T-helper 2 cell (primary cell): Measurements from ENCODE around the gene NDUFAF5.
"Not testable (repeated sequence)": the region's sequence is repeated elsewhere in the genome, so short reads cannot be mapped to it uniquely, and the experiment has no call there.

Experiments
- DNase-seq, 5 experiments: peaks; one replicate each; pipeline versions ENCODE4 v3.0.0 to v3.0.0-alpha.2; 2012 to 2022
- total RNA-seq, 2 donors: gene quantifications; one replicate each; lab custom pipeline; 2026; lab: John Stamatoyannopoulos, UW

Gene NDUFAF5
- total RNA-seq = 29.4 to 39.6 reads per million in 2 donors

- peak; percentile 70 to 96 (median 89) for DNase-seq
Measured at GRCh38 chr20:13784893-13785715, at the start of gene NDUFAF5, which contains the start of gene ESF1. TSS of gene NDUFAF5 (plus strand) at chr20:13785028. CDS start at chr20:13785069, 41 bp downstream. TSS of gene ESF1 (minus strand) at chr20:13784919. CDS start at chr20:13783140, 1,779 bp downstream.

GRCh38 chr20:13735826-13736225, 49.0 kb upstream of the NDUFAF5 start:
- DNase-seq = no peak

GRCh38 chr20:13736436-13737191, 48.2 kb upstream of the NDUFAF5 start:
- DNase-seq = no peak

GRCh38 chr20:13738187-13738586, 46.6 kb upstream of the NDUFAF5 start:
- DNase-seq = not testable (repeated sequence)

- DNase-seq = no peak
Measured at GRCh38 chr20:13739731-13740649, 44.8 kb upstream of the NDUFAF5 start.

GRCh38 chr20:13741879-13742278, 42.9 kb upstream of the NDUFAF5 start:
- no peak for DNase-seq

GRCh38 chr20:13744352-13744751, 40.5 kb upstream of the NDUFAF5 start:
- no peak for DNase-seq

- no peak for DNase-seq
Measured at GRCh38 chr20:13745784-13746183, 39.0 kb upstream of the NDUFAF5 start.

- DNase-seq = no peak
Measured at GRCh38 chr20:13749811-13750210, 35.0 kb upstream of the NDUFAF5 start.

GRCh38 chr20:13753436-13754036, 31.3 kb upstream of the NDUFAF5 start:
- no peak for DNase-seq

- no peak for DNase-seq
Measured at GRCh38 chr20:13755809-13756208, 29.0 kb upstream of the NDUFAF5 start.

GRCh38 chr20:13756551-13756950, 28.3 kb upstream of the NDUFAF5 start:
- DNase-seq = no peak

- no peak for DNase-seq
Measured at GRCh38 chr20:13758884-13759283, 25.9 kb upstream of the NDUFAF5 start.

GRCh38 chr20:13760451-13760946, 24.3 kb upstream of the NDUFAF5 start:
- not testable (repeated sequence) for DNase-seq

GRCh38 chr20:13765299-13765698, 19.5 kb upstream of the NDUFAF5 start:
- no peak for DNase-seq

- DNase-seq = no peak
Measured at GRCh38 chr20:13765868-13766416, 18.9 kb upstream of the NDUFAF5 start.

- DNase-seq = no peak
Measured at GRCh38 chr20:13770141-13770540, 14.7 kb upstream of the NDUFAF5 start.

GRCh38 chr20:13771853-13772453, 12.9 kb upstream of the NDUFAF5 start:
- peak in 1 of 5 experiments; percentile 19 for DNase-seq

- DNase-seq = no peak
Measured at GRCh38 chr20:13772529-13772928, 12.3 kb upstream of the NDUFAF5 start.

GRCh38 chr20:13775867-13776266, 9.0 kb upstream of the NDUFAF5 start:
- no peak for DNase-seq

GRCh38 chr20:13777171-13777601, 7.6 kb upstream of the NDUFAF5 start:
- peak in 2 of 5 experiments; percentile 4 to 13 for DNase-seq
